GM04504 (cell line): ENCODE data around the gene PARP3.

Source experiments
- DNase-seq: peaks from one replicate; pipeline ENCODE4 v3.0.0-alpha.2; 2012; ENCODE audit warnings: low read depth

The PARP3 gene

GRCh38 chr3:51948016-51948580, 5.9 kb downstream of the PARP3 start:
- no peak for DNase-seq

GRCh38 chr3:51949121-51949520, 7.0 kb downstream of the PARP3 start:
- no peak for DNase-seq

GRCh38 chr3:51950899-51951298, 8.7 kb downstream of the PARP3 start:
- no peak for DNase-seq

GRCh38 chr3:51953445-51953844, 11.3 kb downstream of the PARP3 start:
- no peak for DNase-seq

- no peak for DNase-seq
Measured at GRCh38 chr3:51954105-51954504, 11.9 kb downstream of the PARP3 start.

- DNase-seq, result no peak
Measured at GRCh38 chr3:51954713-51955112, 12.6 kb downstream of the PARP3 start.

- DNase-seq, result no peak
Measured at GRCh38 chr3:51955175-51955892, 13.2 kb downstream of the PARP3 start, which contains the start of gene GPR62. Gene GPR62 (plus strand): TSS chr3:51955381. CDS start chr3:51955653, 272 bp downstream.

GRCh38 chr3:51955893-51956770, 14.0 kb downstream of the PARP3 start:
- DNase-seq, result no peak

GRCh38 chr3:51957520-51958205, 15.5 kb downstream of the PARP3 start:
- no peak for DNase-seq

GRCh38 chr3:51958603-51959521, 16.7 kb downstream of the PARP3 start:
- no peak for DNase-seq

- DNase-seq, result no peak
Measured at GRCh38 chr3:51959651-51960050, 17.5 kb downstream of the PARP3 start.

GRCh38 chr3:51960386-51960785, 18.2 kb downstream of the PARP3 start:
- DNase-seq, result no peak

GRCh38 chr3:51961011-51961410, 18.8 kb downstream of the PARP3 start:
- DNase-seq, result no peak

- no peak for DNase-seq
Measured at GRCh38 chr3:51961602-51962569, 19.7 kb downstream of the PARP3 start.

- DNase-seq, result no peak
Measured at GRCh38 chr3:51962854-51963530, 20.8 kb downstream of the PARP3 start.

- DNase-seq, result no peak
Measured at GRCh38 chr3:51963951-51964451, 21.8 kb downstream of the PARP3 start.

GRCh38 chr3:51964521-51964920, 22.4 kb downstream of the PARP3 start:
- no peak for DNase-seq

GRCh38 chr3:51966016-51966415, 23.9 kb downstream of the PARP3 start:
- DNase-seq, result no peak

GRCh38 chr3:51966486-51966885, 24.3 kb downstream of the PARP3 start:
- DNase-seq, result no peak
